Mucosa of descending colon (tissue), 3 donors: ENCODE results near the gene LRP2. TPM values are rescaled to one million over a fixed set of nuclear protein-coding genes. Genes with fewer than 3 reads are reported as not detected.

Experiments
- ATAC-seq: fragments of 200-7000 bp; cut with Tn5 transposase; one replicate; pipeline ENCODE4 v1.9.1; 2020; ENCODE audit warnings: mild to moderate bottlenecking, moderate library complexity
- DNase-seq, 3 donors: peaks; one replicate each; pipeline ENCODE4 v3.0.0-alpha.2; 2020
- H3K36me3 ChIP-seq: fragments of 200-600 bp; one replicate; pipeline ENCODE4 v1.8.0; 2021; ENCODE audit warnings: low read depth, mild to moderate bottlenecking
- H3K4me1 ChIP-seq: fragments of 200-600 bp; one replicate; pipeline ENCODE4 v1.8.0; 2021; ENCODE audit warnings: low read depth, mild to moderate bottlenecking
- H3K4me3 ChIP-seq: fragments of 200-600 bp; one replicate; pipeline ENCODE4 v1.8.0; 2021; ENCODE audit warnings: mild to moderate bottlenecking
- H3K9me3 ChIP-seq: fragments of 200-600 bp; one replicate; pipeline ENCODE4 v1.8.0; 2021; ENCODE audit warnings: mild to moderate bottlenecking
- intact Hi-C, 2 donors: fragments of 100-400 bp; cut with DNase I in 1 of 2; cut with micrococcal nuclease in 1 of 2; formaldehyde crosslinking; loops; one replicate each; pipeline versions ENCODE4 v1.11.0 to v1.11.1; 2022; cut with DNase I, micrococcal nuclease
- total RNA-seq, 3 donors: library from RNA; stranded (reverse); fragmentation: NEBNext Ultra II Directional in 2 of 3; extraction: Animal tissue kit (Norgen Biotek cat#: 25700) in 2 of 3; gene quantifications; one replicate each; pipeline versions ENCODE4 v1.2.1 to v1.2.4, GENCODE V29; 2021 to 2023
- TF ChIP-seq, protein P1 (sequence below): fragments of 200-600 bp; IDR thresholded peaks from one replicate; pipeline ENCODE4 v1.8.0; 2022; ENCODE audit warnings: antibody characterized with exemption, mild to moderate bottlenecking
- donor health status: DM: no; HTN: no; CAD: no; lungs with moderate emphysema.
- donor health status: DM: no; HTN: no; CAD: no.
- donor health status: DM: no; HTN: yes; CAD: no.

LRP2 gene
- total RNA-seq, 3 donors from 2014 or later, result 0.06 TPM; not detected in 2

- DNase-seq (no peak), ATAC-seq (no peak)
- Histone ChIP-seq H3K9me3 (no peaks in the 10 kb centered on the region), H3K4me1 (no peaks in the 10 kb centered on the region), H3K4me3 (no peak overlapping the region), H3K36me3 (no peaks in the 10 kb centered on the region)
- TF ChIP-seq, protein P1, sequence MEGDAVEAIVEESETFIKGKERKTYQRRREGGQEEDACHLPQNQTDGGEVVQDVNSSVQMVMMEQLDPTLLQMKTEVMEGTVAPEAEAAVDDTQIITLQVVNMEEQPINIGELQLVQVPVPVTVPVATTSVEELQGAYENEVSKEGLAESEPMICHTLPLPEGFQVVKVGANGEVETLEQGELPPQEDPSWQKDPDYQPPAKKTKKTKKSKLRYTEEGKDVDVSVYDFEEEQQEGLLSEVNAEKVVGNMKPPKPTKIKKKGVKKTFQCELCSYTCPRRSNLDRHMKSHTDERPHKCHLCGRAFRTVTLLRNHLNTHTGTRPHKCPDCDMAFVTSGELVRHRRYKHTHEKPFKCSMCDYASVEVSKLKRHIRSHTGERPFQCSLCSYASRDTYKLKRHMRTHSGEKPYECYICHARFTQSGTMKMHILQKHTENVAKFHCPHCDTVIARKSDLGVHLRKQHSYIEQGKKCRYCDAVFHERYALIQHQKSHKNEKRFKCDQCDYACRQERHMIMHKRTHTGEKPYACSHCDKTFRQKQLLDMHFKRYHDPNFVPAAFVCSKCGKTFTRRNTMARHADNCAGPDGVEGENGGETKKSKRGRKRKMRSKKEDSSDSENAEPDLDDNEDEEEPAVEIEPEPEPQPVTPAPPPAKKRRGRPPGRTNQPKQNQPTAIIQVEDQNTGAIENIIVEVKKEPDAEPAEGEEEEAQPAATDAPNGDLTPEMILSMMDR, result no peak
- intact Hi-C loops, result no loop called here
Measured at GRCh38 chr2:169301596-169302335, 60.6 kb downstream of the LRP2 start.

DNA sequence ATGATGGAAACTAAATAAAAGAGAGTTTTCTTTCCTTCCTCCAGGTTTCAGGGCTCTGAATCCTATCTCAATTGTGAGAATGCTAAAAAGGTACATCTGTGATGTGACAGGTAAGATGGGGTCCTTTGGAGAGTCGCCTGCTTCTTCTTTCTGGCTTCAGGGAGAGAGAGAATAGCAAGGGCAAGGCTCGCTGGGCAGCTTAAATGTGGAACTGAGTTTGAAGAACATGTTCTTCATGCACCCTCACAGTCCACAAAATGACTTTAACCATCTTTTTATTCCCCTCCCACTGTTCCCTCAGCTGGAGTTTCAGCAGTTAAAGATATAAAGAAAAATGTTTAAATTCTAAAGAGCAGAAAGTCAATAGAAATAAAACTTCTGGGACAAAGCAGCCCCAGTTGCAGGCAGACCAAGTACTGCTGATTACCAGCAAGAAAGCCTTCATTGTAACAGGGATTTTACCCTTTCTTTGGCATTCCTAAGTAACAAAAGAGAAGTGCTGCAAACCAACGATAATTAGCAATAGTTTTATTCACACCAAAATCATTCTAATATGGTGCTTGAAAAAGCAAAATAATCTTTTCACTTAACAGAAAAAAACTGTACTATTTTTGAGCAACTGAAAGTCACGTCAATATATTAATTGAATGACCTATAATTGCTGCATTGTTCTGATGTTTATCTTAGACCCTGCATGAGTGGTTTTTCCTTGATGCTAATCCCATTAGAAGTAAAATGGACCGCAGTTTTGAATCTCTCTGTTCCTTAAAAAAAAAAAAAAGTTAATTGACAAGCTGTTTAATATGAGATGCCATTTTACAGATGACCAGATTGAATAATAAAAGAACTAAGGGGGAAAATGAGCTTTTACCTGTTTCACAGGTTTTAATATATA, 61.5 kb downstream of the LRP2 start:
- TF ChIP-seq, protein P1, result no peak
- no peaks in the 10 kb centered on the region for H3K4me1 ChIP-seq

DNA sequence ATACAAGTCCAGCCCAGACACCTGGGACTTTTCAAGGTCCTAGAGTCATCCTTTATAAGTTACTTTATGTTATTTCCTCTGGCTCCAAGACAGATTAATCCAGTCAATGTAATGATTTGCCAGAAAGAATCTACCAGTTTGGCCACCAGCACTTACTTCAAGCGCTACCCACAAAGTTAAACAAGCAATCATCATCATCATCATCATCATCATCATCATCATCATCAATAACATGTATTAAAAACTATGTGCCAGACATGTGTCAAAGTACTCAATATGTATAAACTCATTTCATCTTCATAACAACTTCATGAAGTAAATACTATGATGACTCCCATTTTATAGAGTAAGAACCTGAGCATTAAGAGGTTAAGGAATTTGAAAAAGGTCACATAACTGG, 64.3 kb downstream of the LRP2 start:
- Histone ChIP-seq H3K9me3 (no peaks in the 10 kb centered on the region), H3K4me1 (no peaks in the 10 kb centered on the region), H3K36me3 (no peaks in the 10 kb centered on the region), H3K4me3 (no peak overlapping the region)
- TF ChIP-seq, protein P1, result no peak
- ATAC-seq (no peak), DNase-seq (no peak)
- intact Hi-C loops, result no loop called here

More for the DNA sequence above, 61.5 kb downstream of the LRP2 start:
- Histone ChIP-seq H3K9me3 (no peaks in the 10 kb centered on the region), H3K36me3 (no peaks in the 10 kb centered on the region), H3K4me3 (no peak overlapping the region)
- intact Hi-C loops, result no loop called here
- ATAC-seq, result no peak
- no peak for DNase-seq

GRCh38 chr2:169294001-169294675, 68.2 kb downstream of the LRP2 start:
- no peak for ATAC-seq
- DNase-seq, result no peak

DNA sequence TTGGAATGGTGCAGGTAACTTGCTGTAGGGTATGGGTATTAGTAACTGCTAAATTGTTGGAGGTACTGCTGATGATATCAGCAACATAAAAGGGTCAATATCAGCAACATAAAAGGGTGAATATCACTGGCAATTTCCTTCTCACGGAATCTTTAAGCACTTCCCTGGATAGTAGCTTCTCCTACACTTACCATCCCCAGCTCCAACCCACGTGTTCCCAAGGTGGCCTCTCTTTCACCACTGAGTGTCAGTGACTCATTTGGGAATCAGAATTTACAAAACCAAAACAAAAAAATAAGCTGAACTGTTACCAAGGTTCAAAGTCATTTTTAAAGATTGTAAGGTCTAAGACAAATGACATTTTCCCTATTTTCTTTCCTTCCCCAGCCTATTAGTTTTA, 70.8 kb downstream of the LRP2 start:
- Histone ChIP-seq H3K4me1 (no peaks in the 10 kb centered on the region), H3K36me3 (no peaks in the 10 kb centered on the region), H3K4me3 (no peak overlapping the region), H3K9me3 (no peaks in the 10 kb centered on the region)
- TF ChIP-seq, protein P1, result no peak
- DNase-seq, result no peak
- intact Hi-C loops, result no loop called here
- no peak for ATAC-seq

More at GRCh38 chr2:169294001-169294675, 68.2 kb downstream of the LRP2 start:
- Histone ChIP-seq H3K4me1 (no peaks in the 10 kb centered on the region), H3K9me3 (no peaks in the 10 kb centered on the region), H3K36me3 (no peaks in the 10 kb centered on the region), H3K4me3 (no peak overlapping the region)
- TF ChIP-seq, protein P1, result no peak
- intact Hi-C loops, result no loop called here
